GM19328 (cell line): ENCODE data around the gene MATK.
"Not testable (repeated sequence)": the region's sequence is repeated elsewhere in the genome, so short reads cannot be mapped to it uniquely, and the experiment has no call there.

Experiments used
- ATAC-seq: cut with Tn5 transposase; IDR thresholded peaks from one replicate; pipeline ENCODE4 v1.9.1; 2021; ENCODE audit warnings: mild to moderate bottlenecking, moderate library complexity; ENCODE audit not compliant: unreplicated experiment

MATK gene

GRCh38 chr19:3816566-3817218, 30.5 kb upstream of the MATK start:
- no peak for ATAC-seq

GRCh38 chr19:3816148-3816547, 30.0 kb upstream of the MATK start:
- not testable (repeated sequence) for ATAC-seq

GRCh38 chr19:3814648-3815047, 28.5 kb upstream of the MATK start:
- ATAC-seq, result no peak

GRCh38 chr19:3813473-3814392, 27.6 kb upstream of the MATK start:
- ATAC-seq, result no peak

GRCh38 chr19:3810708-3811355, 24.7 kb upstream of the MATK start:
- ATAC-seq, result no peak

GRCh38 chr19:3809881-3810707, 23.9 kb upstream of the MATK start:
- ATAC-seq, result no peak

- ATAC-seq, result no peak
These were observed 22.4 kb upstream of the MATK start for GRCh38 chr19:3808420-3809143.

GRCh38 chr19:3807574-3808354, 21.6 kb upstream of the MATK start:
- ATAC-seq, result no peak

GRCh38 chr19:3807131-3807480, 20.9 kb upstream of the MATK start:
- ATAC-seq, result no peak

- ATAC-seq, result no peak
These were observed 19.7 kb upstream of the MATK start for GRCh38 chr19:3805859-3806258.

GRCh38 chr19:3804429-3804828, 18.2 kb upstream of the MATK start:
- no peak for ATAC-seq

GRCh38 chr19:3803986-3804385, 17.8 kb upstream of the MATK start:
- no peak for ATAC-seq

- no peak for ATAC-seq
These were observed 17.1 kb upstream of the MATK start for GRCh38 chr19:3803114-3803888.

- no peak for ATAC-seq
These were observed 15.4 kb upstream of the MATK start for GRCh38 chr19:3801412-3802096.

GRCh38 chr19:3800996-3801395, 14.8 kb upstream of the MATK start:
- no peak for ATAC-seq

GRCh38 chr19:3798137-3798536, 12.0 kb upstream of the MATK start:
- ATAC-seq, result no peak

GRCh38 chr19:3796358-3796757, 10.2 kb upstream of the MATK start:
- no peak for ATAC-seq

- ATAC-seq, result no peak
These were observed 7.6 kb upstream of the MATK start for GRCh38 chr19:3793799-3794198.
